Mucosa of descending colon (tissue), 3 donors: ENCODE results near the gene TPD52L1. TPM values are rescaled to one million over a fixed set of nuclear protein-coding genes. Genes with fewer than 3 reads are reported as not detected.
"Not testable (repeated sequence)": the region's sequence is repeated elsewhere in the genome, so short reads cannot be mapped to it uniquely, and the experiment has no call there.

Source experiments
- ATAC-seq: fragments of 200-7000 bp; cut with Tn5 transposase; one replicate; pipeline ENCODE4 v1.9.1; 2020; ENCODE audit warnings: mild to moderate bottlenecking, moderate library complexity
- DNase-seq, 3 donors: peaks; one replicate each; pipeline ENCODE4 v3.0.0-alpha.2; 2020
- H3K36me3 ChIP-seq: fragments of 200-600 bp; one replicate; pipeline ENCODE4 v1.8.0; 2021; ENCODE audit warnings: low read depth, mild to moderate bottlenecking
- H3K4me1 ChIP-seq: fragments of 200-600 bp; one replicate; pipeline ENCODE4 v1.8.0; 2021; ENCODE audit warnings: low read depth, mild to moderate bottlenecking
- H3K4me3 ChIP-seq: fragments of 200-600 bp; one replicate; pipeline ENCODE4 v1.8.0; 2021; ENCODE audit warnings: mild to moderate bottlenecking
- H3K9me3 ChIP-seq: fragments of 200-600 bp; one replicate; pipeline ENCODE4 v1.8.0; 2021; ENCODE audit warnings: mild to moderate bottlenecking
- CTCF ChIP-seq: fragments of 200-600 bp; IDR thresholded peaks from one replicate; pipeline ENCODE4 v1.8.0; 2022; ENCODE audit warnings: antibody characterized with exemption, mild to moderate bottlenecking
- intact Hi-C, 2 donors: fragments of 100-400 bp; cut with DNase I in 1 of 2; cut with micrococcal nuclease in 1 of 2; formaldehyde crosslinking; loops; one replicate each; pipeline versions ENCODE4 v1.11.0 to v1.11.1; 2022; cut with DNase I, micrococcal nuclease
- total RNA-seq, 3 donors: library from RNA; stranded (reverse); fragmentation: NEBNext Ultra II Directional in 2 of 3; extraction: Animal tissue kit (Norgen Biotek cat#: 25700) in 2 of 3; gene quantifications; one replicate each; pipeline versions ENCODE4 v1.2.1 to v1.2.4, GENCODE V29; 2021 to 2023
- donor health status: DM: no; HTN: no; CAD: no; lungs with moderate emphysema.
- donor health status: DM: no; HTN: no; CAD: no.
- donor health status: DM: no; HTN: yes; CAD: no.

Gene TPD52L1
- total RNA-seq, 3 donors from 2014 or later = 12.1 to 23.9 (median 22.0) TPM

- intact Hi-C loops = no loop called here
- Histone ChIP-seq H3K4me1 (no peaks in the 10 kb centered on the region), H3K9me3 (no peaks in the 10 kb centered on the region), H3K4me3 (no peak overlapping the region), H3K36me3 (no peaks in the 10 kb centered on the region)
- DNase-seq (no peak), ATAC-seq (peak; percentile 33)
- TF ChIP-seq CTCF = no peak
These were observed 29.4 kb upstream of the TPD52L1 start for GRCh38 chr6:125124049-125124669.

GRCh38 chr6:125125856-125126255 is 27.7 kb upstream of the TPD52L1 start:
- H3K9me3 ChIP-seq, ATAC-seq, DNase-seq, H3K36me3 ChIP-seq, H3K4me3 ChIP-seq, H3K4me1 ChIP-seq, intact Hi-C loops: not testable (repeated sequence)

GRCh38 chr6:125129354-125129753 is 24.2 kb upstream of the TPD52L1 start:
- DNase-seq (no peak), ATAC-seq (no peak)
- Histone ChIP-seq H3K9me3 (no peaks in the 10 kb centered on the region), H3K4me1 (no peaks in the 10 kb centered on the region), H3K4me3 (no peak overlapping the region), H3K36me3 (no peaks in the 10 kb centered on the region)
- no peak for TF ChIP-seq CTCF
- intact Hi-C loops = no loop called here

- TF ChIP-seq CTCF = no peak
- intact Hi-C loops = no loop called here
- Histone ChIP-seq H3K4me1 (no peaks in the 10 kb centered on the region), H3K4me3 (no peak overlapping the region), H3K36me3 (no peaks in the 10 kb centered on the region), H3K9me3 (no peaks in the 10 kb centered on the region)
- no peak for DNase-seq
- no peak for ATAC-seq
These were observed 21.5 kb upstream of the TPD52L1 start for GRCh38 chr6:125132058-125132457.

GRCh38 chr6:125136378-125136777 is 17.2 kb upstream of the TPD52L1 start:
- Histone ChIP-seq H3K4me1 (no peaks in the 10 kb centered on the region), H3K36me3 (no peaks in the 10 kb centered on the region), H3K4me3 (no peak overlapping the region), H3K9me3 (no peaks in the 10 kb centered on the region)
- TF ChIP-seq CTCF = no peak
- intact Hi-C loops = no loop called here
- ATAC-seq (no peak), DNase-seq (no peak)

- Histone ChIP-seq H3K9me3 (no peaks in the 10 kb centered on the region), H3K4me3 (no peak overlapping the region), H3K36me3 (no peaks in the 10 kb centered on the region), H3K4me1 (no peaks in the 10 kb centered on the region)
- intact Hi-C loops = no loop called here
- no peak for DNase-seq
- no peak for ATAC-seq
- no peak for TF ChIP-seq CTCF
These were observed 15.5 kb upstream of the TPD52L1 start for GRCh38 chr6:125138083-125138482.
